NOMO-1 treated with dmso at 0.1 percent for 144 hours (cell line): Measurements from ENCODE around the gene SLC24A5.

Experiments used
- DNase-seq: peaks from one replicate; lab custom pipeline; 2025; ENCODE audit not compliant: unreplicated experiment; lab: John Stamatoyannopoulos, UW

Gene SLC24A5

DNA sequence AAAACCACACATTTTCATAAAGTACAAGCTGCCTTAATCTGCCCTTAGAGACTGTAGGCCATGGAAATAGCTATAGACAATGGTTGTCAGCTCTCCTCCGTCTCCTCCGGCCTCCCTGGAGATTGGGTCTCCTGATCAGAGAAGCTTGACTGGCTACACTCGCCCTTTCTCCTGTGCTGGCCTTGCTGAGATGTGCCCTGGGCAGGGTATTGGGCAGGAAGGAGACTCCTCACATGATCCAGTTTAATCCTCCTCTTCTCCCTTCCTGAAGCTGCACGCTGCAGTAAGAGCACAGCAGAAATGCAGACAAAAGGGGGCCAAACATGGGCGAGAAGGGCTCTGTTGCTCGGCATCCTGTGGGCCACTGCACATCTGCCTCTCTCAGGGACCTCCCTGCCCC lies at the start of gene SLC24A5:
SLC24A5 (plus strand) TSS at position 246 of the 400 bp plus-strand sequence; CDS start at position 301, 55 bp downstream.
- DNase-seq = no peak

GRCh38 chr15:48072941-48073340 lies 47.8 kb upstream of the SLC24A5 start:
- DNase-seq = no peak

GRCh38 chr15:48073881-48074280 lies 46.9 kb upstream of the SLC24A5 start:
- DNase-seq = no peak

- DNase-seq = no peak
These were observed 44.3 kb upstream of the SLC24A5 start for GRCh38 chr15:48076454-48076853.

- DNase-seq = no peak
These were observed 43.1 kb upstream of the SLC24A5 start for GRCh38 chr15:48077616-48078184.

GRCh38 chr15:48084759-48085590 lies 35.8 kb upstream of the SLC24A5 start:
- no peak for DNase-seq

GRCh38 chr15:48085591-48085930 lies 35.2 kb upstream of the SLC24A5 start:
- no peak for DNase-seq

- DNase-seq = no peak
These were observed 34.7 kb upstream of the SLC24A5 start for GRCh38 chr15:48086133-48086532.

- no peak for DNase-seq
These were observed 34.2 kb upstream of the SLC24A5 start for GRCh38 chr15:48086576-48086975.

GRCh38 chr15:48087844-48088243 lies 32.9 kb upstream of the SLC24A5 start:
- no peak for DNase-seq

- no peak for DNase-seq
These were observed 31.1 kb upstream of the SLC24A5 start for GRCh38 chr15:48089702-48090101.

- DNase-seq = no peak
These were observed 30.7 kb upstream of the SLC24A5 start for GRCh38 chr15:48090115-48090514.

GRCh38 chr15:48090666-48091065 lies 30.1 kb upstream of the SLC24A5 start:
- DNase-seq = no peak

GRCh38 chr15:48091522-48091921 lies 29.3 kb upstream of the SLC24A5 start:
- no peak for DNase-seq

- no peak for DNase-seq
These were observed 24.4 kb upstream of the SLC24A5 start for GRCh38 chr15:48096355-48096786.

DNA sequence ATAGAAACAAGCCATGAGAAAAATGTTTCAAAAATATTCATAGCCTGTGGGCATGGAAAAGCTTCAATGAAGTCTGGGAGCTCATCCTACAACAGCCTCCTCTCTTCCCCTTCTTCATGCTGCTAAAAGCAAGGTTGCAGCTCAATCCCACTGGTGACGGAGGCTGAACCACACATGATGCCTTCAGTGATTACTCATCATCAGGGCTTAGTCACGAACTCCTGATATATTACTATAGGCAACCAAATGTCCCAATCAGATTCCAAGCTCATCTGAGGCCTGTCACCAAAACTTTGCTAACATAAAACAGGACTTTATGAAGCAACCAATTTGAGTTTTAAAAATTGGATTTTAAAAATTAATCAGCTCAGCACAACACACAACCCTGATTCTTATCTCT lies 24.0 kb upstream of the SLC24A5 start:
- no peak for DNase-seq

DNA sequence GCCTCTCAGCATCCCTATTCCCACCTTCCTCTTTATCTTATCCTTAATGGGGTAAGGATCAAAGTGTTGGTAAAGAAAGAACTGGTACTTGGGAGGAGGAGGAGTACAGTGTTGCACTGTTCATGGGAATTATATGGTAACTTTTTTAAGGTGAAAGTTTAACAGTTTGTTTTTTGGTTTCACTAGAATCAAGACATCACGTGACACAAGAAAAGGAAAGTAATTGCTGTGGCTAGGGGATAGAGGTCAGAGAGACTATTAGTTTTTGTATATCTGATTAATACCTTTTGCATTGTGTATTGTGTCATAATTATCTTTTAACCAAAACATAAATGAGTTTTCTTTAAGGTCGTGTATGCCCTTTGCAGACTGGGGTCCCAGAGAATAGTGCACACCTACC lies 23.5 kb upstream of the SLC24A5 start:
- no peak for DNase-seq

DNA sequence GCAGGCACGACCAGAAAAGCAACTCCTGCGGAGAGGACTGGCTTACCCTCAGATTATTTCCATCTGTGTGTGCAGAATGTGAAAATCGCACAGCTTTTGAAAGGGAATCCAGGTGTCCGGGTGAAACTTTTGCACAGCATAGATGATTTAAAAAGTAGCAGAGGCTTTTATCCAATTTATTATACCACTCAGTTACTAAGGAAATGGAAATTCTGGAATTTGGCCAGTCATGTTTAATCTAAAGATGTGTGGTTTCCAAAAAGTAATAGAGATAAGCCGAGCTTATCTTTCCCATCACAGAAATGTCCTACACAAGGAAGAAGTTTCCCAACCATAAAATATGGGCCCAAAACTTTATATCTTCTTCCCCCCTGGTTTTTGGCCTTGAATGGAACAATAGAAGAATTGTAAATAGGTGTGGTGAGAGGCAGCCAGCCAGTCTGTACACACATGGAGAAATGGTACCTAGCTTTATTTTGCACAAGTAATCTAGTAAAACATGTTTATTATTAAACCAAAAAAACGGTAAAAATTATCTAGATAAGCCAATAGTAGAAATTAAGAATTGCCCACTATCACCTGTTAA lies 19.3 kb upstream of the SLC24A5 start:
- DNase-seq = no peak

GRCh38 chr15:48102167-48102566 lies 18.6 kb upstream of the SLC24A5 start:
- no peak for DNase-seq

DNA sequence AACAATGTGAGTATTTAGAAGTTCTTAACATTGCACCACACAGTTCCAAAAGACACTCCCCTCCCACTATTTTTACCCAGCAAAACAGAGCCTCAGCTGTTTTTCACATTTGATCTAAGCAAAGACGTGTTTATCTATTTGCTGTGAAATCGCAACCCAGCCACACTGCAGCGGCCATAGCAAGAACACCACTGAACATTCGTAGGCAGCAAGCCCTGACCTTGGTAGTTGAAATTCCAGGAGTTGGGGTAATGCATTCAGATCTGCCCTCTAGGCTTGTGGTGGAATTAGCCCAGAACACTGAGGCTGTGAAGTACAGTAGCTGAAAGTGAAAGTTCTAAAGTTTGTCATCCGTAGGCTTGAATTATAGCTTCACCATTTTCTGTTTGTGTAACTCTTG lies 17.1 kb upstream of the SLC24A5 start:
- no peak for DNase-seq

DNA sequence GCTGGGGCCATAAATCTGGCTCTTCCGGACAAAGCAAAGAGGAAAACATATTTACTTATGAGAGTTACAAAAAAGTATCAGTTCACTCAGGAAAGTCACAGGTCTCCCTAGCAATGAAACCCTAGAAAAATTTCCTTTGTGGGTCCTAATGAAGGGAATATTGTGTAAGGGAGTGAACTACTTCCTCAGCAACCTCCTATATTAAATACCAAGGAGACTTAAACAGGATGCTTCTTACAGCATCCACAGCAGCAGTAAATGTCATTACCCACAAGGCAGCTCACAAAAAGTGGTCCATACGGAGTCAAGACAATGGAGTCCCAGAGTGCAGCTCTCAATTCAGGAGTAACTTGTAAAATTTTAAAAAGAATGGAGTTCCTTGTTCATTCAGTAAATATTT lies 14.9 kb upstream of the SLC24A5 start:
- no peak for DNase-seq

GRCh38 chr15:48109212-48109611 lies 11.6 kb upstream of the SLC24A5 start:
- DNase-seq = no peak
